ENCODE results near the gene LSMEM2. TPM values are rescaled to one million over a fixed set of nuclear protein-coding genes. Genes with fewer than 3 reads are reported as not detected.

The LSMEM2 gene
- total and polyA plus RNA-seq, 9 of the 15 experiments (the other 6 are each of a cell fraction or from before 2014, with no cell fraction given), result not detected

- TF ChIP-seq MAZ (CRISPR knock-in tag; conservative IDR thresholded peaks at IDR 0.05 in 1 of 2, IDR thresholded peaks at IDR 0.05 in 1 of 2), result peak; percentile 71 to 81
- TF ChIP-seq TOE1 (IDR thresholded peaks at IDR 0.05; ENCODE audit: borderline replicate concordance), result no peak
- no peak for TF ChIP-seq TOE1 (CRISPR knock-in tag; IDR thresholded peaks at IDR 0.05; ENCODE audit: borderline replicate concordance, low read depth)
- TF ChIP-seq ZNF780A (CRISPR knock-in tag; IDR thresholded peaks at IDR 0.05), result no peak
- 0 out of 2 replicates have a peak, but pooled peaks have one; percentile 3 for TF ChIP-seq RUNX1 (IDR thresholded peaks at IDR 0.05; ENCODE audit: low read depth)
- peak; percentile 80; the same call in 1 of the 2 replicates for TF ChIP-seq SP1 (CRISPR knock-in tag; IDR thresholded peaks at IDR 0.05)
- TF ChIP-seq FUS (optimal IDR thresholded peaks at IDR 0.05; ENCODE audit: low read depth, low read length), result no peak
- TF ChIP-seq RBM25 (IDR thresholded peaks at IDR 0.05; ENCODE audit: low read depth, low read length, severe bottlenecking), result no peak
- no peak for TF ChIP-seq RBM15 (IDR thresholded peaks at IDR 0.05; ENCODE audit: insufficient read depth, low read length)
- TF ChIP-seq CREM (IDR thresholded peaks at IDR 0.05; ENCODE audit: low read depth), result peak; percentile 93
- TF ChIP-seq ILF3 (IDR thresholded peaks at IDR 0.05; ENCODE audit: borderline replicate concordance), result no peak
- no peak for TF ChIP-seq HDAC1 (IDR thresholded peaks at IDR 0.05)
- TF ChIP-seq ZNF175 (CRISPR knock-in tag; IDR thresholded peaks at IDR 0.05; ENCODE audit: low read depth), result no peak
- TF ChIP-seq ZNF316 (IDR thresholded peaks at IDR 0.05), result no peak
- no peak for TF ChIP-seq ETS2 (tag; IDR thresholded peaks at IDR 0.05; ENCODE audit: borderline replicate concordance, poor library complexity, severe bottlenecking)
- no peak for TF ChIP-seq CBX3 (IDR thresholded peaks at IDR 0.05; ENCODE audit: borderline replicate concordance in 1 of 2, low read length in 2 of 2)
- peak; percentile 88 for TF ChIP-seq PCBP1 (IDR thresholded peaks at IDR 0.05; ENCODE audit: low read depth, low read length, poor library complexity, severe bottlenecking)
- TF ChIP-seq BRF2 (IDR thresholded peaks at IDR 0.05; ENCODE audit: borderline replicate concordance, insufficient read depth, insufficient read length), result no peak
- TF ChIP-seq ETV1 (tag; conservative IDR thresholded peaks at IDR 0.05; ENCODE audit: low read depth), result no peak
- TF ChIP-seq PPARD (CRISPR knock-in tag; IDR thresholded peaks at IDR 0.05), result no peak
- no peak for TF ChIP-seq KAT8 (IDR thresholded peaks at IDR 0.05; ENCODE audit: low read depth)
- TF ChIP-seq DDX20 (tag; IDR thresholded peaks at IDR 0.05; ENCODE audit: low read depth), result no peak
- no peak for TF ChIP-seq ZNF707 (CRISPR knock-in tag; conservative IDR thresholded peaks at IDR 0.05)
- TF ChIP-seq JUNB (CRISPR knock-in tag; conservative IDR thresholded peaks at IDR 0.05), result no peak
- peak; percentile 94 for TF ChIP-seq ZFX (CRISPR knock-in tag; IDR thresholded peaks at IDR 0.05)
Observed at GRCh38 chr3:50260027-50260941, 18.6 kb upstream of the LSMEM2 start (continued).
